Adrenal gland (tissue), 12 donors: ENCODE data around the gene FAM149B1. TPM values are rescaled to one million over a fixed set of nuclear protein-coding genes. Genes with fewer than 3 reads are reported as not detected.

Source experiments
- DNase-seq, 7 donors: peaks; one replicate each; pipeline ENCODE4 v3.0.0-alpha.2; 2019 to 2020
- H3K27ac ChIP-seq, 5 donors: fragments of 200-600 bp; sonication (generic) in 4 of 5; 1 replicate in 3 of 5; 2 replicates in 2 of 5; pipeline versions ENCODE4 v1.5.1 to v1.8.0; 2016 to 2020; ENCODE audit warnings: mild to moderate bottlenecking in 1 of 5
- H3K27me3 ChIP-seq: fragments of 200-600 bp; 2 replicates; pipeline ENCODE4 v1.8.0; 2021
- H3K36me3 ChIP-seq, 2 donors: fragments of 200-600 bp; replicated peaks in 1 of 2; 1 replicate in 1 of 2; 2 replicates in 1 of 2; pipeline versions ENCODE4 v1.5.1 to v1.8.0; 2018 to 2022
- H3K4me1 ChIP-seq, 2 donors: fragments of 200-600 bp; replicated peaks in 1 of 2; 1 replicate in 1 of 2; 2 replicates in 1 of 2; pipeline versions ENCODE4 v1.5.1 to v1.8.0; 2018 to 2021
- H3K4me3 ChIP-seq, 4 donors: fragments of 200-600 bp; sonication (generic) in 3 of 4; one replicate each; pipeline ENCODE4 v1.5.1; 2016 to 2018
- H3K9me3 ChIP-seq, 3 donors: fragments of 200-600 bp; sonication (generic) in 1 of 3; replicated peaks in 1 of 3; 1 replicate in 2 of 3; 2 replicates in 1 of 3; pipeline versions ENCODE4 v1.5.1 to v1.8.0; 2016 to 2021
- POLR2A ChIP-seq, 2 donors: fragments of 450-650 bp; IDR thresholded peaks; one replicate each; pipeline ENCODE4 v1.6.1; 2017; ENCODE audit warnings: antibody characterized with exemption in 2 of 2, mild to moderate bottlenecking in 2 of 2, moderate library complexity in 1 of 2
- WGBS, 4 donors: extraction: QIAGEN DNeasy Blood & Tissue Kit in 2 of 4; methylation state at CpG; one replicate each; pipeline versions ENCODE4 v1.1.5 to v1.1.7; 2013 to 2017; 5-methylcytosine and 5-hydroxymethylcytosine counted together
- intact Hi-C, 2 donors: fragments of 100-400 bp; cut with DNase I; formaldehyde crosslinking; loops; one replicate each; pipeline versions ENCODE4 v1.14.1 to v1.15.0; 2022 to 2023
- polyA plus RNA-seq, 3 donors: library from polyadenylated mRNA; stranded (reverse); fragments of 200-250 nt in 2 of 3; fragments of 350-450 nt in 1 of 3; fragmentation: Illumina TruSeq in 1 of 3; extraction: RNeasy Lipid Tissue Mini Kit (QIAGEN cat#74804) in 1 of 3; gene quantifications; one replicate each; pipeline ENCODE4 v1.2.3, GENCODE V29; 2013 to 2014
- total RNA-seq, 9 donors: library from RNA; depleted of rRNA in 4 of 9; stranded (reverse); fragments of >200 nt in 4 of 9; fragments of 120-200 nt in 1 of 9; fragmentation: NEBNext Ultra II Directional in 1 of 9; extraction: Animal tissue kit (Norgen Biotek cat#: 25700) in 1 of 9; gene quantifications; one replicate each; pipeline versions ENCODE4 v1.1.0 to v1.2.4, GENCODE V29; 2013 to 2023
- TF ChIP-seq, protein P1 (sequence below), 6 experiments: fragments of 450-650 bp in 4 of 6; fragments of 200-600 bp in 2 of 6; sonication (generic) in 1 of 6; IDR thresholded peaks; 1 replicate in 5 of 6; 2 replicates in 1 of 6; pipeline versions ENCODE4 v1.5.1 to v1.8.0; 2016 to 2021; ENCODE audit warnings: antibody characterized with exemption in 6 of 6, mild to moderate bottlenecking in 2 of 6, moderate library complexity in 1 of 6
- donor health status: healthy with polysubstance abuse.
- donor health status: Bipolar disorder and iron deficiency.
- donor health status: DM: yes; HTN: yes; CAD: no.
- donor health status: DM: no; HTN: no; CAD: no.
- donor health status: DM: no; HTN: no; CAD: no.
- donor health status: DM: yes; HTN: yes; CAD: no.

The FAM149B1 gene
- total and polyA plus RNA-seq, 12 donors: 10.9 to 36.7 (median 20.1) TPM

DNA sequence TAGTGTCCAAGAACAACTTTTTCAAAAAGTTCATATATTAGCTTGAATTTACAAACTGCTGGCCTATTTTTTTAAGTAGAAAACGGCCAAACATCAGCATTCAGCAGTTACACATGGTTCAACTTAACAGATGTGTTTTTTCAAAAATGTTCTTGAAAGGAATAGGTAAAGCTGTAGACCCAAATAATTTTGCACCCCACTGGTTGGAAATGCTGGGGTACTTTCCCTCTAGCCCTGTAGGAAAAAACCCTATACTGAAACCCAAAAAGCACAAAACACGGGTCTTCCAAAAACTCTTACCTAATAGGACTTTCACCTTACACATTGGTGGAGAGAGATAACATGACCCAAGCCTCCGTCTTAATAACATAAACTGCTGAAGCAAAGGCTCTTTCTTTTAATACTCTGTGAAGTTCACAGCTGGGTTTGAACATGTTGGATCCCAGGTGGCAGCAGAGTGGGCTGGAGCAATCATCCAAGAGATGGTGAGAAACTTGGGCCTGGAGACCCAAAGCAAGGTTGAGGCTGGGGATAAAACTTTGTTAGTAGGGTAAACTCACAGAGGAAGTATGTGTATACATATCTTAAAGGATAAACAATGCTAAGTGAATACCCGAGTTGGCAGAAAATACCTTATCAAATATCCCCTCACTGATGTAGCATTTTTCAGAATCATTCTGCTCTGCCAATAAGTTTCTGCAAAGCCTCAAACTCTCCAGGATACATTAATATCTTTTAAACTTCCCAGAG lies 79.8 kb downstream of the FAM149B1 start:
- H3K4me1 ChIP-seq: peaks cover 19 to 27% of the 10 kb centered on the region in 2 donors
- no peaks in the 10 kb centered on the region for H3K9me3 ChIP-seq
- H3K27me3 ChIP-seq: no peaks in the 10 kb centered on the region
- DNase-seq: no peak
- H3K4me3 ChIP-seq: peak overlapping the region in 2 of 4 donors; percentile 67 to 80
- H3K36me3 ChIP-seq: peaks cover 0 to 25% of the 10 kb centered on the region in 2 donors
- TF ChIP-seq POLR2A (IDR thresholded peaks at IDR 0.05): no peak
- TF ChIP-seq, protein P1, sequence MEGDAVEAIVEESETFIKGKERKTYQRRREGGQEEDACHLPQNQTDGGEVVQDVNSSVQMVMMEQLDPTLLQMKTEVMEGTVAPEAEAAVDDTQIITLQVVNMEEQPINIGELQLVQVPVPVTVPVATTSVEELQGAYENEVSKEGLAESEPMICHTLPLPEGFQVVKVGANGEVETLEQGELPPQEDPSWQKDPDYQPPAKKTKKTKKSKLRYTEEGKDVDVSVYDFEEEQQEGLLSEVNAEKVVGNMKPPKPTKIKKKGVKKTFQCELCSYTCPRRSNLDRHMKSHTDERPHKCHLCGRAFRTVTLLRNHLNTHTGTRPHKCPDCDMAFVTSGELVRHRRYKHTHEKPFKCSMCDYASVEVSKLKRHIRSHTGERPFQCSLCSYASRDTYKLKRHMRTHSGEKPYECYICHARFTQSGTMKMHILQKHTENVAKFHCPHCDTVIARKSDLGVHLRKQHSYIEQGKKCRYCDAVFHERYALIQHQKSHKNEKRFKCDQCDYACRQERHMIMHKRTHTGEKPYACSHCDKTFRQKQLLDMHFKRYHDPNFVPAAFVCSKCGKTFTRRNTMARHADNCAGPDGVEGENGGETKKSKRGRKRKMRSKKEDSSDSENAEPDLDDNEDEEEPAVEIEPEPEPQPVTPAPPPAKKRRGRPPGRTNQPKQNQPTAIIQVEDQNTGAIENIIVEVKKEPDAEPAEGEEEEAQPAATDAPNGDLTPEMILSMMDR (IDR thresholded peaks at IDR 0.05): no peak
- peak overlapping the region in 4 of 5 donors; percentile 75 to 92 (median 78) for H3K27ac ChIP-seq
- WGBS, 4 donors: 39 to 50% (median 46%) methylated on average over 4 of the region's 4 CpGs
- intact Hi-C loops: no loop called here

DNA sequence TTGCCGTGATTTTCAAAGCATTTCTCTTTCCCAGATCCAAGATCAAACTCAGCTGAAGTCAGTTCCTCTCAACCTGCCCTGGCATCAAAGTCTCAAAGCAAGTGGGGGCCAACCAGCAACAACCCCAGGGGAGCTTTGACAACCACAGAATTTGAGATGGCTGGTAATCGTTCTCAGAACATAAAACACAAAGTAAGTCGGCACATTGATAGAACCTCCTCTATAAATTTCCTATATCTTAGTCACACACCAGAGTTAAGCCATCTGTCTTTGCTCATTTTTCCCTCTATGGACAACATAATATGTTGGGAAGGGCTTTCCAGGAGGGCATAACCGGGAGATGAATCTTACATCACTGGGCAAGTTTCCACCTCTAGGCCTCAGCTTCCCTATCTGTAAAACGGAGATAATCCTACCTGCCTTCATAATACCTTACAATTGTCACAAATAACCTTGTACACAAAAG lies 80.4 kb downstream of the FAM149B1 start:
- no peaks in the 10 kb centered on the region for H3K9me3 ChIP-seq
- no peak for TF ChIP-seq POLR2A (IDR thresholded peaks at IDR 0.05)
- TF ChIP-seq, protein P1 (IDR thresholded peaks at IDR 0.05): no peak
- no peaks in the 10 kb centered on the region for H3K27me3 ChIP-seq
- intact Hi-C loops: no loop called here
- no peak overlapping the region for H3K4me3 ChIP-seq
- peaks cover 0 to 19% of the 10 kb centered on the region in 2 donors for H3K36me3 ChIP-seq
- peaks cover 23 to 32% of the 10 kb centered on the region in 2 donors for H3K4me1 ChIP-seq
- WGBS, 4 donors: 76 to 84% (median 80%) methylated on average over 5 of the region's 5 CpGs
- DNase-seq: no peak
- H3K27ac ChIP-seq: peak overlapping the region in 2 of 5 donors; percentile 75 to 77

DNA sequence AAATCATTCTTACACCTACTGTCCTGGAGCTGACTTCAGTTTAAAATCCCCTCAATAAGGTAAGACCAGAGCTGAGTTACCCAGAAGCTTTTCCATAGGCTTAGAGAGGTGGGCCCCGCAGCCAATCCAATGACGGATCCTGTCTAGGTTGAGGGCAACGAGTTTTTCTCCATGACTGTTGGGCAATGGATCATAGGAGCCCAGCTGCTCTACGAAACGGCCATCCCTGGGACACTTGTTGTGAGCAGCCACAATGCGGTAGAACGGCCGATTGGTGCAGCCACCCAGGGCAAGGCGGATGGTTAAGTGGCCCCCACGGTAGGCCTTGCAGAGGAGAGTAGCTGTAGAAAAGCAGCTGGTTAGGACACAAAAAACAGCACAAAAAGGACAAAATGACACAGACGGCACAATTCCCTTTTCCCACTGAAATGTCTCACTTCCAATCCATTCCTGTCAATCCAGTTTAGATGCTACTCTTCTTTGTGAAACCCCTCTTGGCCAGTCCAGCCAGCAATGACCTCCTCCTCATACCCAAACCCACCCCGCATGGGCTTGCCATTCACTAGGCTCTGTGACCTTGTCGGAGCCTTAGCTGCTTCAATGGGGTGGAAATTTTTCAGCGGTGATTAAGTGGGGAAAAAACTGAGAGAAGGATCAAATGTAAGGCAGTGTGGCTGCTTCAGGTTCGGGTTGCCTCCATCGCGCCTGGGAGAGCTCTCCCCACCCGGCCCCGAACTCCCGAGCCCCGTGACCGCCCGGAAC lies 83.9 kb downstream of the FAM149B1 start:
- H3K9me3 ChIP-seq: no peaks in the 10 kb centered on the region
- H3K27ac ChIP-seq: peak overlapping the region; percentile 83 to 99 (median 92)
- intact Hi-C loops: no loop called here
- H3K4me3 ChIP-seq: peak overlapping the region; percentile 15 to 95 (median 72)
- no peaks in the 10 kb centered on the region for H3K27me3 ChIP-seq
- peaks cover 0 to 10% of the 10 kb centered on the region in 2 donors for H3K36me3 ChIP-seq
- H3K4me1 ChIP-seq: peaks cover 23 to 32% of the 10 kb centered on the region in 2 donors
- DNase-seq: peak in 5 of 7 donors; percentile 19 to 55 (median 34)
- WGBS, 4 donors: 13 to 21% (median 15%) methylated on average over 6 to 23 of the region's 23 CpGs
- TF ChIP-seq POLR2A (IDR thresholded peaks at IDR 0.05): no peak
- TF ChIP-seq, protein P1 (IDR thresholded peaks at IDR 0.05): no peak
